K562 (cell line): ENCODE results near the gene PLEKHA7. TPM values are rescaled to one million over a fixed set of nuclear protein-coding genes. Genes with fewer than 3 reads are reported as not detected.

Experiments used
- CBX3 ChIP-seq, 2 experiments: IDR thresholded peaks; 1 replicate in 1 of 2; 2 replicates in 1 of 2; pipeline ENCODE4 v1.6.1; 2012; ENCODE audit warnings: inconsistent platforms in 2 of 2, low read length in 2 of 2, borderline replicate concordance in 1 of 2, control low read depth in 1 of 2
- CHD2 ChIP-seq: IDR thresholded peaks from 2 replicates; pipeline ENCODE4 v1.6.1; 2011; ENCODE audit warnings: low read depth, low read length
- ELF2 ChIP-seq: fragments of 250-450 bp; sonication (Bioruptor Pico); IDR thresholded peaks from 2 replicates; pipeline ENCODE4 v1.5.0; 2021; ENCODE audit warnings: mild to moderate bottlenecking
- HNRNPUL1 ChIP-seq: fragments of 200-400 bp; formaldehyde crosslinking; IDR thresholded peaks from 2 replicates; pipeline ENCODE4 v1.6.1; 2017; ENCODE audit warnings: low read length
- KLF13 ChIP-seq: fragments of 450-650 bp; IDR thresholded peaks from 2 replicates; pipeline ENCODE4 v1.6.1; 2016; ENCODE audit warnings: missing genetic modification characterization, low read depth, mild to moderate bottlenecking, missing compliant biosample characterization, moderate library complexity, borderline replicate concordance
- MED1 ChIP-seq: sonication (generic); formaldehyde crosslinking; IDR thresholded peaks from 2 replicates; pipeline ENCODE4 v1.8.1; 2023; ENCODE audit warnings: missing genetic modification reagents, borderline replicate concordance
- MXD1 ChIP-seq: fragments of 250-450 bp; sonication (Bioruptor Pico); IDR thresholded peaks from 2 replicates; pipeline ENCODE4 v1.8.0; 2021; ENCODE audit warnings: borderline replicate concordance, mild to moderate bottlenecking, moderate library complexity; ENCODE audit not compliant: poor library complexity, severe bottlenecking
- NCOA1 ChIP-seq: fragments of 450-650 bp; IDR thresholded peaks from 2 replicates; pipeline ENCODE4 v1.6.1; 2016; ENCODE audit warnings: low read depth
- PYGO2 ChIP-seq: fragments of 450-650 bp; IDR thresholded peaks from 2 replicates; pipeline ENCODE4 v1.6.1; 2016; ENCODE audit warnings: mild to moderate bottlenecking, missing genetic modification characterization, moderate library complexity, missing compliant biosample characterization
- RBM25 ChIP-seq: fragments of 200-400 bp; formaldehyde crosslinking; IDR thresholded peaks from 2 replicates; pipeline ENCODE4 v1.6.1; 2018; ENCODE audit warnings: low read length, low read depth, moderate library complexity; ENCODE audit not compliant: severe bottlenecking
- SMARCC2 ChIP-seq: fragments of 450-650 bp; IDR thresholded peaks from 2 replicates; pipeline ENCODE4 v1.6.1; 2017; ENCODE audit warnings: antibody characterized with exemption, moderate library complexity, mild to moderate bottlenecking, low read depth
- SRSF7 ChIP-seq: fragments of 200-400 bp; formaldehyde crosslinking; optimal IDR thresholded peaks from 2 replicates; pipeline ENCODE3; 2017; ENCODE audit warnings: mild to moderate bottlenecking, low read depth, low read length
- TAF15 ChIP-seq: fragments of 200-400 bp; formaldehyde crosslinking; IDR thresholded peaks from 2 replicates; pipeline ENCODE4 v1.6.1; 2017; ENCODE audit warnings: mild to moderate bottlenecking, low read depth, low read length, moderate library complexity
- ZNF174 ChIP-seq: fragments of 250-450 bp; sonication (Bioruptor Pico); IDR thresholded peaks from 2 replicates; pipeline ENCODE4 v1.4.0; 2020; ENCODE audit warnings: mild to moderate bottlenecking
- ZNF311 ChIP-seq: fragments of 250-450 bp; sonication (Bioruptor Pico); IDR thresholded peaks from 2 replicates; pipeline ENCODE4 v1.4.0; 2020; ENCODE audit warnings: mild to moderate bottlenecking, moderate library complexity
- ZNF384 ChIP-seq: IDR thresholded peaks from 2 replicates; pipeline ENCODE4 v1.6.1; 2012; ENCODE audit warnings: low read depth, low read length, improper control_type of control experiment
- ZNF449 ChIP-seq: fragments of 250-450 bp; sonication (Bioruptor Pico); IDR thresholded peaks from 2 replicates; pipeline ENCODE4 v1.8.0; 2022; ENCODE audit warnings: moderate library complexity, mild to moderate bottlenecking, inconsistent platforms
- ZNF512 ChIP-seq: IDR thresholded peaks from 2 replicates; pipeline ENCODE4 v1.6.1; 2016; ENCODE audit warnings: missing genetic modification characterization, missing compliant biosample characterization
- ZNF830 ChIP-seq: fragments of 250-450 bp; sonication (Bioruptor Pico); IDR thresholded peaks from 2 replicates; pipeline ENCODE4 v1.5.0; 2021; ENCODE audit warnings: mild to moderate bottlenecking
- polyA plus RNA-seq, 8 experiments: library from polyadenylated mRNA; depleted of rRNA in 4 of 8; stranded (reverse) in 5 of 8; unstranded in 3 of 8; fragments of >200 nt; fragmentation: Nextera tagmentation in 2 of 8; fragmentation: Illumina TruSeq in 1 of 8; extraction: Ambion mirVana in 2 of 8; extraction: Trizol in 1 of 8; gene quantifications; 2 replicates each; pipeline versions ENCODE4 v1.2.1 to v1.2.3, GENCODE V29; 2011 to 2014; ENCODE audit warnings: inconsistent platforms in 1 of 8, missing spikeins in 1 of 8
- total RNA-seq, 7 experiments: library from RNA; depleted of rRNA in 6 of 7; stranded (reverse); fragments of >200 nt in 6 of 7; fragmentation: Illumina TruSeq in 2 of 7; extraction: Trizol in 2 of 7; gene quantifications; 2 replicates each; pipeline versions ENCODE4 v1.2.1 to v1.2.3, GENCODE V29; 2011 to 2021; ENCODE audit warnings: low replicate concordance in 1 of 7
- TF ChIP-seq, protein P1 (sequence below): fragments of 200-800 bp; sonication (Bioruptor generic); IDR thresholded peaks from 2 replicates; pipeline ENCODE4 v1.6.1; 2017; ENCODE audit warnings: missing genetic modification characterization, missing compliant biosample characterization

Gene PLEKHA7
- total and polyA plus RNA-seq, 9 of the 15 experiments (the other 6 are each of a cell fraction or from before 2014, with no cell fraction given), result 0.06 to 0.77 (median 0.20) TPM; not detected in 1

DNA sequence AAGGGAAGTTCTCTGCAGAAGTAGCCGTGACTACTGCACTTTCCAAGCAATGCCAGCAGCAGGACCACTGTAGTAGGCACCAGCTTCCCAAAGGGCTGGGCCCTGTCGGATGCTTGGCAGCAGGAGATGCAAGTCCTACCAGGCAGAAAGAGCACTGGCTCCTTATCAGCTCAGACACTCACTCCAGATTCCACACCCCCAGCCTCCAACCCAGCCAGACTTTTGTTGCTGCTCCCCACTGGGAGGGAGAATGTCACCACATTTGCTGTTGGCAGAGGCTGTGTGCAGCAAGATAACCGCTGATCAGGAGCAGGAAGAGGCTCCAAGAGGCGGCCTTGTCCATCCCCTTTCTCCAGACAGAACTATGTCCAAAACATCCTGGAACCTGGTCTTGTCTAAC lies 157.0 kb downstream of the PLEKHA7 start (continued):
- no peak for TF ChIP-seq ZNF449
- TF ChIP-seq RBM25, result peak; percentile 52
- no peak for TF ChIP-seq ZNF384
- no peak for TF ChIP-seq PYGO2 (tag)
- no peak for TF ChIP-seq CHD2
- peak; percentile 53; the same call in 1 of the 2 replicates for TF ChIP-seq NCOA1
- TF ChIP-seq ZNF311 (CRISPR knock-in tag), result peak; percentile 67; the same call in 1 of the 2 replicates
- TF ChIP-seq ZNF830 (CRISPR knock-in tag), result no peak
- TF ChIP-seq, protein P1, sequence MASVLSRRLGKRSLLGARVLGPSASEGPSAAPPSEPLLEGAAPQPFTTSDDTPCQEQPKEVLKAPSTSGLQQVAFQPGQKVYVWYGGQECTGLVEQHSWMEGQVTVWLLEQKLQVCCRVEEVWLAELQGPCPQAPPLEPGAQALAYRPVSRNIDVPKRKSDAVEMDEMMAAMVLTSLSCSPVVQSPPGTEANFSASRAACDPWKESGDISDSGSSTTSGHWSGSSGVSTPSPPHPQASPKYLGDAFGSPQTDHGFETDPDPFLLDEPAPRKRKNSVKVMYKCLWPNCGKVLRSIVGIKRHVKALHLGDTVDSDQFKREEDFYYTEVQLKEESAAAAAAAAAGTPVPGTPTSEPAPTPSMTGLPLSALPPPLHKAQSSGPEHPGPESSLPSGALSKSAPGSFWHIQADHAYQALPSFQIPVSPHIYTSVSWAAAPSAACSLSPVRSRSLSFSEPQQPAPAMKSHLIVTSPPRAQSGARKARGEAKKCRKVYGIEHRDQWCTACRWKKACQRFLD (CRISPR knock-in tag), result 0 out of 2 replicates have a peak, but pooled peaks have one; percentile 19
- no peak for TF ChIP-seq HNRNPUL1
- no peak for TF ChIP-seq MXD1 (CRISPR knock-in tag)
- TF ChIP-seq TAF15, result no peak
- TF ChIP-seq ZNF512 (tag), result no peak
- TF ChIP-seq SRSF7, result no peak
- TF ChIP-seq ZNF174, result no peak
- no peak for TF ChIP-seq ELF2
- TF ChIP-seq CBX3 (IDR thresholded peaks at IDR 0.05; ENCODE audit: borderline replicate concordance in 1 of 2, low read length in 2 of 2), result peak in 1 of 2 experiments; percentile 89; a peak in 1 of 3 replicates
- TF ChIP-seq SMARCC2, result peak; percentile 51; the same call in 1 of the 2 replicates
- TF ChIP-seq KLF13, result no peak
- no peak for TF ChIP-seq MED1 (CRISPR knock-in tag)
